OCI-LY7 (cell line): ENCODE measurements around the gene ZNF146. TPM values are rescaled to one million over a fixed set of nuclear protein-coding genes. Genes with fewer than 3 reads are reported as not detected.
"Not testable (repeated sequence)": the region's sequence is repeated elsewhere in the genome, so short reads cannot be mapped to it uniquely, and the experiment has no call there.

Source experiments
- BruUV-seq: library from RNA; stranded (reverse); fragments of 400-500 nt; replicated peaks from 2 replicates; lab custom pipeline; 2021; lab: Mats Ljungman, UMichigan
- CTCF ChIA-PET: fragments of 300-600 bp; sonication (Branson Sonifier 250); formaldehyde crosslinking; loops from one replicate; lab custom pipeline; 2022; ENCODE audit warnings: antibody characterized with exemption; ENCODE audit not compliant: unreplicated experiment; lab: Charles Lee
- POLR2A ChIA-PET: fragments of 300-600 bp; sonication (Branson Sonifier 250); formaldehyde crosslinking; loops from one replicate; lab custom pipeline; 2022; ENCODE audit warnings: antibody characterized with exemption; lab: Charles Lee
- DNase-seq: peaks from one replicate; pipeline ENCODE4 v3.0.0-alpha.2; 2015; ENCODE audit warnings: low spot score
- H2AFZ ChIP-seq: fragments of 200-600 bp; sonication (generic), shearing (Covaris generic); 2 replicates; pipeline ENCODE4 v1.6.1; 2014; ENCODE audit warnings: mild to moderate bottlenecking, antibody characterized with exemption, low read length, moderate library complexity
- H3K27ac ChIP-seq: fragments of 200-600 bp; sonication (generic); 2 replicates; pipeline ENCODE4 v1.5.1; 2014; ENCODE audit warnings: mixed run types, low read depth, mild to moderate bottlenecking, moderate library complexity, low read length, inconsistent platforms; ENCODE audit not compliant: poor library complexity, severe bottlenecking
- H3K36me3 ChIP-seq: fragments of 200-600 bp; sonication (generic); 2 replicates; pipeline ENCODE4 v1.6.1; 2014; ENCODE audit warnings: mild to moderate bottlenecking, antibody characterized with exemption, low read length, moderate library complexity, mixed read lengths; ENCODE audit not compliant: insufficient read depth
- H3K4me1 ChIP-seq: fragments of 200-600 bp; sonication (generic); 2 replicates; pipeline ENCODE4 v1.5.1; 2014; ENCODE audit warnings: mild to moderate bottlenecking, low read length; ENCODE audit not compliant: insufficient read depth, poor library complexity, severe bottlenecking
- H3K4me2 ChIP-seq: fragments of 200-600 bp; sonication (generic); 2 replicates; pipeline ENCODE4 v1.6.1; 2014; ENCODE audit warnings: mild to moderate bottlenecking, low read length
- H3K4me3 ChIP-seq: fragments of 200-600 bp; sonication (generic); 2 replicates; pipeline ENCODE4 v1.5.1; 2014; ENCODE audit warnings: mild to moderate bottlenecking, low read depth, low read length; ENCODE audit not compliant: poor library complexity, severe bottlenecking
- H3K79me2 ChIP-seq: fragments of 200-600 bp; sonication (generic); 2 replicates; pipeline ENCODE4 v1.6.1; 2016; ENCODE audit warnings: low read depth, mild to moderate bottlenecking, low read length, moderate library complexity, mixed read lengths; ENCODE audit not compliant: insufficient read depth
- H3K9me2 ChIP-seq: fragments of 200-600 bp; sonication (generic); 2 replicates; pipeline ENCODE4 v1.6.1; 2016; ENCODE audit warnings: mild to moderate bottlenecking, low read length, mixed read lengths; ENCODE audit not compliant: insufficient read depth
- H3K9me3 ChIP-seq: fragments of 200-600 bp; sonication (generic); 2 replicates; pipeline ENCODE4 v1.6.1; 2014; ENCODE audit warnings: mild to moderate bottlenecking, mixed run types, low read length, mixed read lengths
- H4K20me1 ChIP-seq: fragments of 200-600 bp; sonication (generic); 2 replicates; pipeline ENCODE4 v1.6.1; 2014; ENCODE audit warnings: mild to moderate bottlenecking, antibody characterized with exemption, low read length, moderate library complexity, mixed read lengths; ENCODE audit not compliant: insufficient read depth
- EZH2phosphoT487 ChIP-seq: fragments of 200-600 bp; sonication (generic); IDR thresholded peaks from 2 replicates; pipeline ENCODE4 v1.6.1; 2018; ENCODE audit warnings: low read depth, borderline replicate concordance, mild to moderate bottlenecking, mixed run types, antibody characterized with exemption, low read length, moderate library complexity, mixed read lengths
- intact Hi-C: fragments of 100-400 bp; cut with micrococcal nuclease; formaldehyde crosslinking; loops from one replicate; pipeline ENCODE4 v1.10.0; 2022; ENCODE audit not compliant: unreplicated experiment
- total RNA-seq, 2 experiments: library from RNA; depleted of rRNA in 1 of 2; stranded (reverse); fragments of >200 nt in 1 of 2; shearing (Covaris generic) in 1 of 2; gene quantifications; 2 replicates each; pipeline ENCODE4 v1.2.3, GENCODE V29; 2014 to 2022
- TF ChIP-seq, protein P1 (sequence below): fragments of 200-600 bp; sonication (generic); conservative IDR thresholded peaks from 2 replicates; pipeline ENCODE4 v1.5.1; 2014; ENCODE audit warnings: mild to moderate bottlenecking, antibody characterized with exemption, low read length, moderate library complexity, mixed read lengths

The ZNF146 gene
- total RNA-seq, 2 experiments from 2014 or later = 67.4 to 86.3 TPM

- CTCF ChIA-PET = no interaction called here
- POLR2A ChIA-PET = no interaction called here
- Histone ChIP-seq H3K36me3 (peaks cover 95% of the 10 kb centered on the region), H3K4me3 (no peak overlapping the region), H2AFZ (no peak overlapping the region), H4K20me1 (0 out of 2 replicates have a peak, but pooled peaks cover 3% of the 10 kb centered on the region), H3K9me2 (no peaks in the 10 kb centered on the region), H3K79me2 (peaks cover 97% of the 10 kb centered on the region), H3K9me3 (peaks cover 8% of the 10 kb centered on the region; the same call in 1 of the 2 replicates), H3K4me2 (no peak overlapping the region), H3K4me1 (peaks cover 12% of the 10 kb centered on the region), H3K27ac (no peak overlapping the region)
- intact Hi-C loops = no loop called here
- TF ChIP-seq, protein P1, sequence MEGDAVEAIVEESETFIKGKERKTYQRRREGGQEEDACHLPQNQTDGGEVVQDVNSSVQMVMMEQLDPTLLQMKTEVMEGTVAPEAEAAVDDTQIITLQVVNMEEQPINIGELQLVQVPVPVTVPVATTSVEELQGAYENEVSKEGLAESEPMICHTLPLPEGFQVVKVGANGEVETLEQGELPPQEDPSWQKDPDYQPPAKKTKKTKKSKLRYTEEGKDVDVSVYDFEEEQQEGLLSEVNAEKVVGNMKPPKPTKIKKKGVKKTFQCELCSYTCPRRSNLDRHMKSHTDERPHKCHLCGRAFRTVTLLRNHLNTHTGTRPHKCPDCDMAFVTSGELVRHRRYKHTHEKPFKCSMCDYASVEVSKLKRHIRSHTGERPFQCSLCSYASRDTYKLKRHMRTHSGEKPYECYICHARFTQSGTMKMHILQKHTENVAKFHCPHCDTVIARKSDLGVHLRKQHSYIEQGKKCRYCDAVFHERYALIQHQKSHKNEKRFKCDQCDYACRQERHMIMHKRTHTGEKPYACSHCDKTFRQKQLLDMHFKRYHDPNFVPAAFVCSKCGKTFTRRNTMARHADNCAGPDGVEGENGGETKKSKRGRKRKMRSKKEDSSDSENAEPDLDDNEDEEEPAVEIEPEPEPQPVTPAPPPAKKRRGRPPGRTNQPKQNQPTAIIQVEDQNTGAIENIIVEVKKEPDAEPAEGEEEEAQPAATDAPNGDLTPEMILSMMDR = no peak
- no peak for TF ChIP-seq EZH2phosphoT487
- DNase-seq = no peak
- no TSS peak for BruUV-seq
Observed at GRCh38 chr19:36222503-36222902, 7.6 kb downstream of the ZNF146 start.

GRCh38 chr19:36225219-36225892 lies 10.4 kb downstream of the ZNF146 start:
- no TSS peak for BruUV-seq
- 0 out of 2 replicates have a peak, but pooled peaks cover 3% of the 10 kb centered on the region for H4K20me1 ChIP-seq
- H3K27ac ChIP-seq = no peak overlapping the region
- DNase-seq = no peak
- H3K9me2 ChIP-seq = no peaks in the 10 kb centered on the region
- ChIA-PET CTCF (no interaction called here), POLR2A (interaction anchor here (0.6 kb wide), 1 partner anchor 346 kb away, joined by 4 read pairs; no protein-coding TSS in a partner anchor)
- intact Hi-C loops = no loop called here
- no peak overlapping the region for H3K4me2 ChIP-seq
- TF ChIP-seq, protein P1 = no peak
- no peak for TF ChIP-seq EZH2phosphoT487
- H3K9me3 ChIP-seq = no peaks in the 10 kb centered on the region
- peaks cover 11% of the 10 kb centered on the region for H3K4me1 ChIP-seq
- H3K79me2 ChIP-seq = peaks cover 70% of the 10 kb centered on the region
- H2AFZ ChIP-seq = no peak overlapping the region
- no peak overlapping the region for H3K4me3 ChIP-seq
- peaks cover 99% of the 10 kb centered on the region for H3K36me3 ChIP-seq

DNA sequence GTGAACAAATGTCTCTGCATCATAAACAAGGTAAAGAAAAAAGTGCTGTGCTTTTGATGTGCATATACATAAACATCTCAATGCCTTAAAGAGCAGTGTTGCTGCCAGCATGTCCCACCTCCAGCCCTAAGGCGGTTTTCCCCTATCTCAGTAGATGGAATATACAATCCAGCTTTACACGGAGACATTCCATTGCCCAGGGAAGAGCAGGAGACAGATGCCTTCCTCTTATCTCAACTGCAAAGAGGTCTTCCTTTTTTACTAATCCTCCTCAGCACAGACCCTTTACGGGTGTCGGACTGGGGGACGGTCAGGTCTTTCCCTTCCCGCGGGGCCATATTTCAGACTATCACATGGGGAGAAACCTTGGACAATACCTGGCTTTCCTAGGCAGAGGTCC lies 18.7 kb downstream of the ZNF146 start:
- DNase-seq, H3K27ac ChIP-seq, BruUV-seq, CTCF ChIA-PET, H2AFZ ChIP-seq, intact Hi-C loops, H3K4me3 ChIP-seq, POLR2A ChIA-PET, H3K4me2 ChIP-seq, H3K4me1 ChIP-seq, H3K9me2 ChIP-seq, H4K20me1 ChIP-seq, H3K79me2 ChIP-seq: not testable (repeated sequence)
- peaks cover 99% of the 10 kb centered on the region for H3K36me3 ChIP-seq
- peaks cover 20% of the 10 kb centered on the region; the same call in 1 of the 2 replicates for H3K9me3 ChIP-seq
